DOHH2 (cell line): ENCODE data around the gene PATJ.

Experiments
- CTCF ChIP-seq: fragments of 200-600 bp; sonication (generic); IDR thresholded peaks from one replicate; pipeline ENCODE4 v1.5.1; 2014; ENCODE audit warnings: antibody characterized with exemption, mild to moderate bottlenecking, low read depth, low read length; ENCODE audit not compliant: poor library complexity, severe bottlenecking
- EZH2phosphoT487 ChIP-seq: fragments of 200-600 bp; sonication (generic); IDR thresholded peaks from 2 replicates; pipeline ENCODE4 v1.6.1; 2017; ENCODE audit warnings: borderline replicate concordance, mild to moderate bottlenecking, antibody characterized with exemption, low read length, moderate library complexity, mixed read lengths

GRCh38 chr1:61781151-61781550 is 38.9 kb downstream of the PATJ start:
- TF ChIP-seq CTCF (no peak), EZH2phosphoT487 (no peak)
